ENCODE measurements around the gene LYL1. TPM values are rescaled to one million over a fixed set of nuclear protein-coding genes. Genes with fewer than 3 reads are reported as not detected.
A peak's percentile ranks its signal among the peaks of the same experiment; 100 is the strongest.

The LYL1 gene
- total and polyA plus RNA-seq, 2 of the 4 experiments (the other 2 are of a cell fraction): 0.36 to 0.39 TPM

- H3K14ac ChIP-seq (replicated peaks; ENCODE audit: low read depth, low read length): no peak overlapping the region
- in situ Hi-C loops (cut with MboI; ENCODE audit: low sequenced_read_pairs) (no loop called here), intact Hi-C loops (cut with micrococcal nuclease) (no loop called here), dilution Hi-C loops (cut with HindIII; ENCODE audit: low sequenced_read_pairs, unreplicated experiment) (no loop called here)
- no peak overlapping the region for H2BK5ac ChIP-seq (ENCODE audit: low read depth, low read length, poor library complexity, severe bottlenecking)
- no peak overlapping the region for H3K56ac ChIP-seq (ENCODE audit: extremely low read depth, insufficient read depth, low read length)
- peaks cover 54% of the 10 kb centered on the region for H3K36me3 ChIP-seq (ENCODE audit: control insufficient read depth, insufficient read depth, low read length)
- H3K79me1 ChIP-seq (ENCODE audit: low read depth in 1 of 2, low read length in 2 of 2): peaks cover 0 to 33% of the 10 kb centered on the region in 2 experiments; a peak in 3 of 4 replicates
- H2BK20ac ChIP-seq (ENCODE audit: low read depth, low read length): no peak overlapping the region
- no peaks in the 10 kb centered on the region for H3K9me3 ChIP-seq (ENCODE audit: control insufficient read depth, insufficient read depth, low read length)
- no peak overlapping the region for H3K4ac ChIP-seq (ENCODE audit: low read depth, low read length)
- WGBS, 2 experiments (ENCODE audit: extremely low coverage in 2 of 2, insufficient read length in 1 of 2): 55% methylated on average over 9 of the region's 11 CpGs; no CpG with 5 or more reads in 1 of the 2 experiments
- peaks cover 9% of the 10 kb centered on the region for H4K20me1 ChIP-seq (ENCODE audit: insufficient read depth, low read length)
- CTCF ChIA-PET: no interaction called here
- no peak overlapping the region for H3K18ac ChIP-seq (ENCODE audit: low read depth, low read length)
- no TSS peak for BruUV-seq (replicated peaks)
- no peak overlapping the region for H3K9ac ChIP-seq (ENCODE audit: low read depth, low read length)
- peaks cover 4% of the 10 kb centered on the region for H3K9me1 ChIP-seq (ENCODE audit: insufficient read depth, low read length)
- no peak overlapping the region for H3K23ac ChIP-seq (ENCODE audit: low read depth, low read length)
- no peak overlapping the region for H3K4me3 ChIP-seq (ENCODE audit: insufficient read depth, low read depth, low read length)
- no peak for TF ChIP-seq USF2 (IDR thresholded peaks at IDR 0.05; ENCODE audit: low read depth, low read length)
- no peak for TF ChIP-seq POLR2A (IDR thresholded peaks at IDR 0.05; ENCODE audit: low read depth, low read length)
- TF ChIP-seq BHLHE40 (IDR thresholded peaks at IDR 0.05; ENCODE audit: low read depth, low read length): no peak
- no peak for TF ChIP-seq MAZ (IDR thresholded peaks at IDR 0.05; ENCODE audit: borderline replicate concordance, low read depth, low read length)
- TF ChIP-seq CEBPB (IDR thresholded peaks at IDR 0.05; ENCODE audit: low read depth, low read length): no peak
- no peak for TF ChIP-seq RAD21 (IDR thresholded peaks at IDR 0.05; ENCODE audit: low read length)
- no peak for TF ChIP-seq RFX5 (IDR thresholded peaks at IDR 0.05; ENCODE audit: low read depth, low read length)
- TF ChIP-seq NFE2L2 (IDR thresholded peaks at IDR 0.05; ENCODE audit: low read depth, low read length): no peak
- TF ChIP-seq CHD1 (IDR thresholded peaks at IDR 0.05; ENCODE audit: low read depth, low read length): no peak
- TF ChIP-seq FOS (IDR thresholded peaks at IDR 0.05; ENCODE audit: low read depth, low read length): no peak
- TF ChIP-seq MXI1 (IDR thresholded peaks at IDR 0.05; ENCODE audit: borderline replicate concordance, low read depth, low read length): no peak
- TF ChIP-seq ELK1 (IDR thresholded peaks at IDR 0.05; ENCODE audit: borderline replicate concordance, low read depth, low read length): no peak
- no peak for TF ChIP-seq RCOR1 (IDR thresholded peaks at IDR 0.05; ENCODE audit: insufficient replicate concordance, low read length)
- TF ChIP-seq MAFK (IDR thresholded peaks at IDR 0.05; ENCODE audit: low read depth, low read length): no peak
- no peak for TF ChIP-seq CTCF (conservative IDR thresholded peaks at IDR 0.05; ENCODE audit: low read depth, low read length)
- TF ChIP-seq SMC3 (IDR thresholded peaks at IDR 0.05; ENCODE audit: low read depth, low read length): no peak
- H2AK5ac ChIP-seq (ENCODE audit: low read depth, low read length): no peak overlapping the region; the same call in 1 of the 2 replicates
- no peaks in the 10 kb centered on the region for H3K27me3 ChIP-seq (ENCODE audit: control insufficient read depth, insufficient read depth, low read length)
- peaks cover 34% of the 10 kb centered on the region for H3K4me1 ChIP-seq (ENCODE audit: control insufficient read depth, insufficient read depth, low read length)
- no peak overlapping the region for H4K8ac ChIP-seq (ENCODE audit: low read depth in 2 of 2, low read length in 2 of 2)
- POLR2A ChIA-PET (ENCODE audit: unreplicated experiment): no interaction called here
- no peak overlapping the region for H2BK15ac ChIP-seq (ENCODE audit: low read depth, low read length)
- H2AK9ac ChIP-seq (replicated peaks; ENCODE audit: low read depth, low read length, poor library complexity): peak overlapping the region; percentile 6
- no peak overlapping the region for H2AFZ ChIP-seq (replicated peaks; ENCODE audit: low read length, poor library complexity)
- H2BK120ac ChIP-seq (ENCODE audit: low read depth, low read length): no peak overlapping the region
- ATAC-seq (ENCODE audit: low read depth) (no peak), DNase-seq (no peak)
- no peak overlapping the region for H3K27ac ChIP-seq (ENCODE audit: insufficient read depth, low read length)
- H4K91ac ChIP-seq (ENCODE audit: insufficient read depth, low read depth, low read length): no peak overlapping the region
- H4K5ac ChIP-seq (ENCODE audit: low read depth, low read length): no peak overlapping the region
- no peak overlapping the region for H3K4me2 ChIP-seq (ENCODE audit: low read depth, low read length)
Measured at GRCh38 chr19:13077240-13077639, 25.4 kb downstream of the LYL1 start.
